ENCODE measurements around the gene WFIKKN2.
"Not testable (repeated sequence)": the region's sequence is repeated elsewhere in the genome, so short reads cannot be mapped to it uniquely, and the experiment has no call there.

The WFIKKN2 gene

GRCh38 chr17:50855708-50856330 lies 20.4 kb downstream of the WFIKKN2 start:
- DNase-seq = no peak

GRCh38 chr17:50856431-50856830 lies 21.0 kb downstream of the WFIKKN2 start:
- DNase-seq = no peak

- no peak for DNase-seq
Observed at GRCh38 chr17:50858486-50859225, 23.3 kb downstream of the WFIKKN2 start.

GRCh38 chr17:50859727-50860126 lies 24.3 kb downstream of the WFIKKN2 start:
- not testable (repeated sequence) for DNase-seq

GRCh38 chr17:50861334-50861676 lies 25.9 kb downstream of the WFIKKN2 start:
- DNase-seq = no peak

- DNase-seq = no peak
Observed at GRCh38 chr17:50861822-50862528, 26.6 kb downstream of the WFIKKN2 start.

GRCh38 chr17:50863221-50863843 lies 27.9 kb downstream of the WFIKKN2 start:
- no peak for DNase-seq

- DNase-seq = no peak
Observed at GRCh38 chr17:50863931-50864330, 28.5 kb downstream of the WFIKKN2 start.

- DNase-seq = no peak
Observed at GRCh38 chr17:50864747-50865059, 29.3 kb downstream of the WFIKKN2 start.

GRCh38 chr17:50865060-50865867 lies 29.9 kb downstream of the WFIKKN2 start:
- no peak for DNase-seq

- DNase-seq = no peak
Observed at GRCh38 chr17:50865868-50866260, 30.5 kb downstream of the WFIKKN2 start.

- peak; percentile 49 for DNase-seq
Observed at GRCh38 chr17:50866261-50866949, 31.0 kb downstream of the WFIKKN2 start, which contains the start of gene TOB1. TSS of gene TOB1 (minus strand) at chr17:50866354. CDS start at chr17:50864017, 2,337 bp downstream.

GRCh38 chr17:50866950-50867362 lies 31.6 kb downstream of the WFIKKN2 start:
- DNase-seq = no peak

GRCh38 chr17:50867363-50868139 lies 32.2 kb downstream of the WFIKKN2 start:
- DNase-seq = no peak

GRCh38 chr17:50868140-50868438 lies 32.7 kb downstream of the WFIKKN2 start:
- DNase-seq = no peak

GRCh38 chr17:50868602-50869001 lies 33.2 kb downstream of the WFIKKN2 start:
- DNase-seq = no peak

- DNase-seq = no peak
Observed at GRCh38 chr17:50871364-50871763, 36.0 kb downstream of the WFIKKN2 start.

- no peak for DNase-seq
Observed at GRCh38 chr17:50871898-50872297, 36.5 kb downstream of the WFIKKN2 start.

- no peak for DNase-seq
Observed at GRCh38 chr17:50872710-50873424, 37.5 kb downstream of the WFIKKN2 start.

GRCh38 chr17:50875074-50875473 lies 39.7 kb downstream of the WFIKKN2 start:
- no peak for DNase-seq

GRCh38 chr17:50877042-50877441 lies 41.7 kb downstream of the WFIKKN2 start:
- DNase-seq = not testable (repeated sequence)
